ENCODE results near the gene IKZF2. TPM values are rescaled to one million over a fixed set of nuclear protein-coding genes. Genes with fewer than 3 reads are reported as not detected.

Gene IKZF2
- total RNA-seq, 1 experiment from 2014 or later: 3.0 TPM

DNA sequence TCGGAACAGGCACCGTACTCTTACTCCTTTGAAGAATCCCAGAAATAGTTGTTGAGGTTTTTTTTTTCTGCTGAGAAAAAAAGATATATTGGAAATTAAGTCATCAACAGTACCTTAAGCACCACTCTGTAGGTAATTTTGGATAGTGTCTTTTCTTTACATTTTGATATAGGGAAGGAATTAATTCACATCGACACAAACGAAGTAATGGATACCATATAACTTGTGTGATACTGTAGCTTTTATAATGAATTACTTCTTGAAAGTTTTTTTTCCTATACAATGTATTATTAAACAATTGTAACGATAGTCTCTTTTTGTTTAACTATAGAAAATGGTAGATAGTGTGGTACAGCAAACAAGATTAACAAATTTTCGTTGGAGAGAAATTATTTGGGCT, 1.5 kb upstream of the IKZF2 start:
- Histone ChIP-seq H3K79me2 (ENCODE audit: insufficient read depth, low read length) (no peaks in the 10 kb centered on the region), H4K91ac (ENCODE audit: insufficient read length, low read depth, low read length) (no peak overlapping the region), H2AFZ (ENCODE audit: low read length) (no peak overlapping the region), H2BK20ac (ENCODE audit: low read depth, low read length, poor library complexity, severe bottlenecking) (no peak overlapping the region), H3T11ph (ENCODE audit: low read length) (no peak overlapping the region), H3K56ac (ENCODE audit: insufficient read length, low read depth, low read length) (no peak overlapping the region), H4K8ac (replicated peaks; ENCODE audit: insufficient read length, low read depth, low read length) (no peak overlapping the region), H2BK15ac (ENCODE audit: low read depth, low read length) (no peak overlapping the region), H3K18ac (ENCODE audit: insufficient read length, low read depth, low read length) (no peak overlapping the region), H4K5ac (ENCODE audit: insufficient read length, low read depth, low read length) (no peak overlapping the region), H3K79me1 (ENCODE audit: insufficient read depth, low read depth, low read length, poor library complexity, severe bottlenecking) (no peaks in the 10 kb centered on the region), H3K9me3 (ENCODE audit: control insufficient read depth, low read depth, low read length) (no peaks in the 10 kb centered on the region), H2BK120ac (ENCODE audit: low read depth, low read length, poor library complexity, severe bottlenecking) (no peak overlapping the region), H3K23ac (ENCODE audit: insufficient read length, low read depth, low read length) (no peak overlapping the region), H2AK5ac (ENCODE audit: insufficient read length, low read length) (no peak overlapping the region), H3K14ac (ENCODE audit: insufficient read depth, low read length) (no peak overlapping the region), H3K27me3 (ENCODE audit: insufficient read depth, low read length) (no peaks in the 10 kb centered on the region), H2BK5ac (ENCODE audit: insufficient read length, low read length) (no peak overlapping the region), H3K23me2 (ENCODE audit: insufficient read length, low read depth, low read length, poor library complexity, severe bottlenecking) (peaks cover 2% of the 10 kb centered on the region), H3K4me2 (ENCODE audit: insufficient read depth, insufficient read length, low read length) (peak overlapping the region; percentile 50), H3K9ac (ENCODE audit: extremely low read depth, insufficient read length, low read length) (no peak overlapping the region), H3K4ac (ENCODE audit: low read depth, low read length) (no peak overlapping the region), H4K20me1 (ENCODE audit: control insufficient read depth, insufficient read depth, insufficient read length) (no peaks in the 10 kb centered on the region), H3K4me1 (ENCODE audit: insufficient read depth, low read length) (no peaks in the 10 kb centered on the region), H3K27ac (ENCODE audit: insufficient read length, low read depth, low read length) (no peak overlapping the region), H2BK12ac (ENCODE audit: insufficient read length, low read depth, low read length) (no peak overlapping the region)
- H3K9me3 Mint-ChIP-seq: no peaks in the 10 kb centered on the region
- H3K4me1 Mint-ChIP-seq: peaks cover 33 to 46% of the 10 kb centered on the region in 2 experiments
- no peak overlapping the region for H3K27ac Mint-ChIP-seq
- peak overlapping the region; percentile 86 to 89; a peak in 4 of 5 replicates for H3K4me3 Mint-ChIP-seq
- no peak for DNase-seq
- H3K27me3 Mint-ChIP-seq (ENCODE audit: low read depth): peaks cover 9% of the 10 kb centered on the region
- TF ChIP-seq, protein P1, sequence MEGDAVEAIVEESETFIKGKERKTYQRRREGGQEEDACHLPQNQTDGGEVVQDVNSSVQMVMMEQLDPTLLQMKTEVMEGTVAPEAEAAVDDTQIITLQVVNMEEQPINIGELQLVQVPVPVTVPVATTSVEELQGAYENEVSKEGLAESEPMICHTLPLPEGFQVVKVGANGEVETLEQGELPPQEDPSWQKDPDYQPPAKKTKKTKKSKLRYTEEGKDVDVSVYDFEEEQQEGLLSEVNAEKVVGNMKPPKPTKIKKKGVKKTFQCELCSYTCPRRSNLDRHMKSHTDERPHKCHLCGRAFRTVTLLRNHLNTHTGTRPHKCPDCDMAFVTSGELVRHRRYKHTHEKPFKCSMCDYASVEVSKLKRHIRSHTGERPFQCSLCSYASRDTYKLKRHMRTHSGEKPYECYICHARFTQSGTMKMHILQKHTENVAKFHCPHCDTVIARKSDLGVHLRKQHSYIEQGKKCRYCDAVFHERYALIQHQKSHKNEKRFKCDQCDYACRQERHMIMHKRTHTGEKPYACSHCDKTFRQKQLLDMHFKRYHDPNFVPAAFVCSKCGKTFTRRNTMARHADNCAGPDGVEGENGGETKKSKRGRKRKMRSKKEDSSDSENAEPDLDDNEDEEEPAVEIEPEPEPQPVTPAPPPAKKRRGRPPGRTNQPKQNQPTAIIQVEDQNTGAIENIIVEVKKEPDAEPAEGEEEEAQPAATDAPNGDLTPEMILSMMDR (conservative IDR thresholded peaks at IDR 0.05): no peak
- no CpG with 5 or more reads among the region's 6 CpGs for WGBS (ENCODE audit: extremely low coverage, insufficient read length, low lambda C conversion rate)
- no peaks in the 10 kb centered on the region for H3K36me3 Mint-ChIP-seq (ENCODE audit: insufficient read depth in 1 of 3, low read depth in 3 of 3)
